Heart right ventricle (tissue), 16 donors: ENCODE measurements around the gene LIN28A. TPM values are rescaled to one million over a fixed set of nuclear protein-coding genes. Genes with fewer than 3 reads are reported as not detected.

Source experiments
- ATAC-seq, 8 donors: fragments of 200-7000 bp; cut with Tn5 transposase; one replicate each; pipeline ENCODE4 v1.9.1; 2020; ENCODE audit warnings: mild to moderate bottlenecking in 8 of 8, moderate library complexity in 8 of 8, moderate number of reproducible peaks in 1 of 8
- DNase-seq, 2 donors: peaks; one replicate each; pipeline ENCODE4 v3.0.0-alpha.2; 2020
- H3K27ac ChIP-seq, 10 donors: fragments of 200-600 bp; sonication (generic) in 2 of 10; one replicate each; pipeline versions ENCODE4 v1.5.0 to v1.8.0; 2020 to 2022; ENCODE audit warnings: mild to moderate bottlenecking in 3 of 10
- H3K27me3 ChIP-seq, 7 donors: fragments of 200-600 bp; one replicate each; pipeline ENCODE4 v1.8.0; 2021 to 2022; ENCODE audit warnings: mild to moderate bottlenecking in 2 of 7
- H3K36me3 ChIP-seq, 9 donors: fragments of 200-600 bp; sonication (generic) in 1 of 9; one replicate each; pipeline versions ENCODE4 v1.5.0 to v1.8.0; 2020 to 2022; ENCODE audit warnings: mild to moderate bottlenecking in 2 of 9
- H3K4me1 ChIP-seq, 9 donors: fragments of 200-600 bp; sonication (generic) in 1 of 9; one replicate each; pipeline versions ENCODE4 v1.5.0 to v1.8.0; 2020 to 2022; ENCODE audit warnings: mild to moderate bottlenecking in 4 of 9
- H3K4me3 ChIP-seq, 10 donors: fragments of 200-600 bp; sonication (generic) in 2 of 10; one replicate each; pipeline versions ENCODE4 v1.5.0 to v1.8.0; 2020 to 2022; ENCODE audit warnings: mild to moderate bottlenecking in 7 of 10, moderate library complexity in 2 of 10
- H3K9me3 ChIP-seq, 11 donors: fragments of 200-600 bp in 10 of 11; sonication (generic) in 2 of 11; one replicate each; pipeline versions ENCODE4 v1.5.0 to v1.8.0; 2013 to 2022; ENCODE audit warnings: mild to moderate bottlenecking in 2 of 11, control low read depth in 1 of 11, moderate library complexity in 1 of 11
- WGBS, 2 donors: extraction: QIAGEN DNeasy Blood & Tissue Kit; methylation state at CpG; one replicate each; pipeline ENCODE4 v1.1.7; 2013; ENCODE audit warnings: inconsistent platforms in 1 of 2; 5-methylcytosine and 5-hydroxymethylcytosine counted together
- intact Hi-C, 10 donors: fragments of 100-400 bp; cut with DNase I; formaldehyde crosslinking; loops; one replicate each; pipeline versions ENCODE4 v1.11.1 to v1.14.2; 2022
- polyA plus RNA-seq, 2 donors: library from polyadenylated mRNA; stranded (reverse); fragments of 200-250 nt; gene quantifications; one replicate each; pipeline ENCODE4 v1.2.3, GENCODE V29; 2013
- total RNA-seq, 10 donors: library from RNA; stranded (reverse); fragmentation: NEBNext Ultra II Directional in 3 of 10; extraction: Animal tissue kit (Norgen Biotek cat#: 25700) in 3 of 10; gene quantifications; one replicate each; pipeline versions ENCODE4 v1.2.1 to v1.2.4, GENCODE V29; 2021 to 2023
- TF ChIP-seq, protein P1 (sequence below), 9 donors: fragments of 200-600 bp; sonication (generic) in 2 of 9; IDR thresholded peaks; one replicate each; pipeline versions ENCODE4 v1.5.0 to v1.8.0; 2021 to 2022; ENCODE audit warnings: antibody characterized with exemption in 9 of 9, mild to moderate bottlenecking in 5 of 9, moderate library complexity in 1 of 9
- donor health status: Arrhythmogenic right ventricular cardiomyopathy.
- donor health status: ischemic (EF 13 %, LVEDD 7.1; RV severe dilation, severe dysfunction).
- donor health status: healthy with polysubstance abuse.
- donor health status: DM: no; HTN: yes; CAD: no.
- donor health status: DM: no; HTN: no; CAD: no.
- donor health status: ischemic (EF 25% LVEDD 6.9; RV normal size, moderate dysfunction).
- donor health status: ischemic (EF 25% LVEDD 5.7; RV mildly dilated, moderate dysfunction).
- donor health status: healthy.
- donor health status: DM: yes; HTN: yes; CAD: no.
- donor health status: Ischemic cardiomyopathy.
- donor health status: ischemic (EF 35%, LVEDD 5.7; RV mildly dilated, moderate dysfunction).
- donor health status: nonischemic (EF 11% LVEDD 7.7; RV severe dilation, severe dysfunction).
- donor health status: DM: yes; HTN: yes; CAD: no.
- donor health status: PGD.
- donor health status: ischemic (EF 29% LVEDD 5.4; RV normal size, mild dysfunction).
- donor health status: nonischemic (EF 23%, LVEDD 6.1; RV moderate dilation, normal function).

Gene LIN28A
- total and polyA plus RNA-seq, 12 donors, result 0.15 TPM; not detected in 11

DNA sequence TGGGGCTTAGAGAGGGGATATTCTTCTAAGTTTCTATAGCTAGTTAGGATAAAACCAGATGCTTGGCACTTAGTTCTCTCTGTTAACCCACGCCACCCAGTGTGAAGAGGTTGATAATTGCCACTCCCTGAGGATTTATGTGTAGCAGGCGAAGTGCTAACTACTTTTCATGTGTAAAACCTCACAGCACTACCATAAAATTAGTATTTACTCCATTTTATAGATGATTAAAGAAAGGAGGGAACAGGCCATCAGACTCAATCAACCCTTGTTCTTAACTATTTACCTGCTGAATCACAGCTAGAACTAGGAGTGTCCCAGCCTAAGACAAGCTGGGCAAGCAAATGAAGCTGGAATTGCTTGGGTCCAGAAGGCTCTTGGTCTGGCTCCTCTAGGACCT is 8.9 kb downstream of the LIN28A start:
- H3K27ac ChIP-seq, result no peak overlapping the region
- TF ChIP-seq, protein P1, sequence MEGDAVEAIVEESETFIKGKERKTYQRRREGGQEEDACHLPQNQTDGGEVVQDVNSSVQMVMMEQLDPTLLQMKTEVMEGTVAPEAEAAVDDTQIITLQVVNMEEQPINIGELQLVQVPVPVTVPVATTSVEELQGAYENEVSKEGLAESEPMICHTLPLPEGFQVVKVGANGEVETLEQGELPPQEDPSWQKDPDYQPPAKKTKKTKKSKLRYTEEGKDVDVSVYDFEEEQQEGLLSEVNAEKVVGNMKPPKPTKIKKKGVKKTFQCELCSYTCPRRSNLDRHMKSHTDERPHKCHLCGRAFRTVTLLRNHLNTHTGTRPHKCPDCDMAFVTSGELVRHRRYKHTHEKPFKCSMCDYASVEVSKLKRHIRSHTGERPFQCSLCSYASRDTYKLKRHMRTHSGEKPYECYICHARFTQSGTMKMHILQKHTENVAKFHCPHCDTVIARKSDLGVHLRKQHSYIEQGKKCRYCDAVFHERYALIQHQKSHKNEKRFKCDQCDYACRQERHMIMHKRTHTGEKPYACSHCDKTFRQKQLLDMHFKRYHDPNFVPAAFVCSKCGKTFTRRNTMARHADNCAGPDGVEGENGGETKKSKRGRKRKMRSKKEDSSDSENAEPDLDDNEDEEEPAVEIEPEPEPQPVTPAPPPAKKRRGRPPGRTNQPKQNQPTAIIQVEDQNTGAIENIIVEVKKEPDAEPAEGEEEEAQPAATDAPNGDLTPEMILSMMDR (IDR thresholded peaks at IDR 0.05), result no peak
- no peaks in the 10 kb centered on the region for H3K36me3 ChIP-seq
- no peaks in the 10 kb centered on the region for H3K4me1 ChIP-seq
- H3K9me3 ChIP-seq, result no peaks in the 10 kb centered on the region
- 75 to 77% methylated on average over 2 of the region's 2 CpGs for WGBS, 2 donors
- ATAC-seq, result no peak
- no peak for DNase-seq
- intact Hi-C loops, result loop anchor here in 2 of 10 donors (10.0 kb wide), 1 partner anchor 315 kb away; no protein-coding TSS in a partner anchor
- no peak overlapping the region for H3K4me3 ChIP-seq
- peaks cover 0 to 65% (median 36%) of the 10 kb centered on the region in 7 donors for H3K27me3 ChIP-seq

DNA sequence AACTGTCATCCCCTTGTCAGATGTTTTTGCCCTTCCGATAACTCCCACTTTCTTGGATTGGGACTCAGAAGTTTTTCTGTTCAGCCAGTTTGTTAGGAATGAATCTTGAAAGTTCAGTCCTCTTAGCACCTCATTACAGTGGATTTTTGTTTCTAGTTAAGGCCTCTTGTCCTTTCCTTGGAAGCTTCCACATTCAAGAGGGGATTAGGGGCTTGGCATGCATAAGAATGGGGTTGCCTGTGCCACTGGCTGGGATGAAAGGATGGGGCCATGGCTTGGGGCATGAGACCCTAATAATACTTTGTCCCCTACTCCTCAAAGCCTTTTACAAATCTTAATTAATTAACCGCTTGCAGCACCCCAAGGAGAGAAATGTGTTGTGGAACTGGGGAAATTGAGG is 19.1 kb downstream of the LIN28A start:
- 82 to 91% methylated on average over 2 of the region's 2 CpGs for WGBS, 2 donors
- peaks cover 0 to 14% (median 7%) of the 10 kb centered on the region in 9 donors for H3K36me3 ChIP-seq
- DNase-seq (no peak), ATAC-seq (no peak)
- no peaks in the 10 kb centered on the region for H3K9me3 ChIP-seq
- peaks cover 4 to 31% (median 22%) of the 10 kb centered on the region in 9 donors for H3K4me1 ChIP-seq
- intact Hi-C loops, result no loop called here
- no peak overlapping the region for H3K4me3 ChIP-seq
- H3K27ac ChIP-seq, result no peak overlapping the region
- peaks cover 0 to 13% (median 4%) of the 10 kb centered on the region in 7 donors for H3K27me3 ChIP-seq
- TF ChIP-seq, protein P1 (IDR thresholded peaks at IDR 0.05), result no peak

DNA sequence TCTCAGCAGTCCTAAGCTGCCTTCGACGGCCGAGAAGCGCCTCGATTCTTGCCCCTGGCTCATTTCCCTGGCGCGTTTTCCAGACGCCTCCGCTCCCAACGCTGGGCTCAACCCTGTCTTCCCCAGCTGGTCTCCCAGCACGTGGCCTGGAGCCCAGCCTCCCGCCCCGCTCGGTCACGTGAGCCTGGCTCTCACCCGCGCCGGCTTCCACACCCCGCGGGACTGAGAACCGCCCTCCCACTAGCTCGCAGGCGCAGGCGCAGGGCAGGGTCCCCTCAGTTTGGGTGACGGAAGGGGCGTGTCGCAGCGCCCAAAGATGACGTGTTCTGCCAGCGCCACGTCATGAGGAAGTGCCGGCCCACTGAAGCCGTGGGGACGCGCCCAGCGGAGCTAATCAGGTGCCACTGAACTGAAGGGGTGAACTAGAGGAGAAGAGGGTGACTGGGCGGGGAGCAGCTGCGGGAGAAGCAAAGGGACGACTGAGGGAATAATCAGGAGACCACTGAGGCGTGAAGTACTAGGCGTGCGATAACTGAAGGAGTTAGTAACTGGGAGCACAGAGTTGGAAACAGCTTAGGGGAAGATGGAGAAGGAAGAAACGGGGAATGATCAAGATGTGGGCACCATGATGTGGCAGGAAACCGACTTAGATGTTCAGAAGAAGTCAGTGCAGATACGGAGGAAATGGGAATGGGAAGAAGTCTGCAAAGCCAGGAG is 21.5 kb downstream of the LIN28A start, which contains the start of gene DHDDS:
Gene DHDDS (plus strand): TSS at position 343 of the 717 bp plus-strand sequence. CDS start 625 bp downstream, outside the sequence.
- H3K27me3 ChIP-seq, result no peaks in the 10 kb centered on the region
- peak; percentile 97 to 99 for DNase-seq
- ATAC-seq, result peak; percentile 99 to 100 (median 100)
- peaks cover 4 to 35% (median 22%) of the 10 kb centered on the region in 9 donors for H3K4me1 ChIP-seq
- H3K9me3 ChIP-seq, result no peaks in the 10 kb centered on the region
- peaks cover 0 to 38% (median 7%) of the 10 kb centered on the region in 9 donors for H3K36me3 ChIP-seq
- H3K4me3 ChIP-seq, result peak within 1 kb of the TSS; percentile 48 to 87 (median 68)
- intact Hi-C loops, result loop anchor here in 1 of 10 donors (2.0 kb wide), 1 partner anchor 41 kb away; the partner anchor contains the start of gene HMGN2
- peak within 1 kb of the TSS in 9 of 10 donors; percentile 46 to 92 (median 80) for H3K27ac ChIP-seq
- TF ChIP-seq, protein P1 (IDR thresholded peaks at IDR 0.05), result no peak
- WGBS, 2 donors, result 0% methylated on average over 45 of the region's 45 CpGs

DNA sequence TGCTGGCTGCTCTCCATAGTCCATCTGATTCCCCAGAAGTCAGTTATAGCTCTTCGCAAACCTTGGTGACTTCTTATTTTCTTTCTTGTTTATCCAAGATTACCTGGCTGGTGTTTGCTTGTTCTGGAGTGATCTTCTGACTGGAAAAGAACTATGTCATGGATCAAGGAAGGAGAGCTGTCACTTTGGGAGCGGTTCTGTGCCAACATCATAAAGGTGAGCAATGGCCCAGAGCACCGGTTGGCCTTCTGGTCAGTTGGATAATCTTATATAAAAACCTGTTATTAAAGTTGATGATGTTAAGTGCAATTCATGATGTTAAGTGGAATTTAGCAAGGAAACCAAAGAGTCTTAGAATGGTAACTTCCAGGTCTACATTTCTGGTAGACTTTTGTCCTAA is 22.2 kb downstream of the LIN28A start:
- DNase-seq, result no peak
- H3K4me3 ChIP-seq, result peak overlapping the region; percentile 48 to 87 (median 68)
- peaks cover 0 to 45% (median 12%) of the 10 kb centered on the region in 9 donors for H3K36me3 ChIP-seq
- ATAC-seq, result no peak
- intact Hi-C loops, result loop anchor here in 1 of 10 donors (2.0 kb wide), 1 partner anchor 40 kb away; the partner anchor contains the start of gene HMGN2
- H3K27ac ChIP-seq, result peak overlapping the region in 9 of 10 donors; percentile 46 to 92 (median 80)
- 37 to 56% methylated on average over 3 of the region's 3 CpGs for WGBS, 2 donors
- TF ChIP-seq, protein P1 (IDR thresholded peaks at IDR 0.05), result no peak
- H3K27me3 ChIP-seq, result no peaks in the 10 kb centered on the region
- H3K9me3 ChIP-seq, result no peaks in the 10 kb centered on the region
- peaks cover 4 to 35% (median 22%) of the 10 kb centered on the region in 9 donors for H3K4me1 ChIP-seq
